H9 (cell line): ENCODE measurements around the gene STXBP6. TPM values are rescaled to one million over a fixed set of nuclear protein-coding genes. Genes with fewer than 3 reads are reported as not detected.

Source experiments
- DNase-seq: peaks from one replicate; pipeline ENCODE4 v3.0.0-alpha.2; 2017
- H2AFZ ChIP-seq: one replicate; pipeline ENCODE4 v1.6.1; 2013; ENCODE audit warnings: mild to moderate bottlenecking, low read length, control low read depth, moderate library complexity
- H2AK5ac ChIP-seq: 2 replicates; pipeline ENCODE4 v1.6.1; 2013; ENCODE audit warnings: low read length, control low read depth, mixed read lengths; ENCODE audit not compliant: insufficient read length
- H2BK120ac ChIP-seq: one replicate; pipeline ENCODE4 v1.6.1; 2013; ENCODE audit warnings: low read depth, mild to moderate bottlenecking, low read length, control low read depth, inconsistent platforms; ENCODE audit not compliant: poor library complexity, severe bottlenecking
- H2BK12ac ChIP-seq: 2 replicates; pipeline ENCODE4 v1.6.1; 2013; ENCODE audit warnings: low read length, control low read depth, mixed read lengths, low read depth; ENCODE audit not compliant: insufficient read length
- H2BK15ac ChIP-seq: 2 replicates; pipeline ENCODE4 v1.6.1; 2013; ENCODE audit warnings: low read depth, low read length, control low read depth
- H2BK20ac ChIP-seq: one replicate; pipeline ENCODE4 v1.6.1; 2013; ENCODE audit warnings: low read depth, mild to moderate bottlenecking, low read length, control low read depth, inconsistent platforms; ENCODE audit not compliant: poor library complexity, severe bottlenecking
- H2BK5ac ChIP-seq: 2 replicates; pipeline ENCODE4 v1.6.1; 2013; ENCODE audit warnings: low read length, control low read depth, mixed read lengths; ENCODE audit not compliant: insufficient read length
- H3K14ac ChIP-seq: 2 replicates; pipeline ENCODE4 v1.6.1; 2013; ENCODE audit warnings: low read length, control low read depth; ENCODE audit not compliant: insufficient read depth
- H3K18ac ChIP-seq: 2 replicates; pipeline ENCODE4 v1.6.1; 2013; ENCODE audit warnings: low read depth, mild to moderate bottlenecking, mixed read lengths, low read length, control low read depth; ENCODE audit not compliant: insufficient read length
- H3K23ac ChIP-seq: 2 replicates; pipeline ENCODE4 v1.6.1; 2013; ENCODE audit warnings: low read length, control low read depth, mixed read lengths, low read depth; ENCODE audit not compliant: insufficient read length
- H3K23me2 ChIP-seq: 2 replicates; pipeline ENCODE4 v1.6.1; 2013; ENCODE audit warnings: low read depth, mild to moderate bottlenecking, mixed read lengths, low read length, control low read depth; ENCODE audit not compliant: insufficient read length, poor library complexity, severe bottlenecking
- H3K27ac ChIP-seq: 2 replicates; pipeline ENCODE4 v1.5.1; 2013; ENCODE audit warnings: low read length, control low read depth, mixed read lengths, low read depth; ENCODE audit not compliant: insufficient read length
- H3K27me3 ChIP-seq: 2 replicates; pipeline ENCODE4 v1.6.1; 2013; ENCODE audit warnings: low read length, control low read depth, inconsistent platforms; ENCODE audit not compliant: insufficient read depth
- H3K4ac ChIP-seq: 2 replicates; pipeline ENCODE4 v1.6.1; 2013; ENCODE audit warnings: low read depth, mild to moderate bottlenecking, control low read depth, inconsistent platforms, low read length, moderate library complexity
- H3K4me1 ChIP-seq: 2 replicates; pipeline ENCODE4 v1.6.1; 2013; ENCODE audit warnings: low read length, control low read depth, inconsistent platforms; ENCODE audit not compliant: insufficient read depth
- H3K4me2 ChIP-seq: 2 replicates; pipeline ENCODE4 v1.6.1; 2013; ENCODE audit warnings: low read length, control low read depth, mixed read lengths; ENCODE audit not compliant: insufficient read length, insufficient read depth
- H3K56ac ChIP-seq: 2 replicates; pipeline ENCODE4 v1.6.1; 2013; ENCODE audit warnings: low read depth, mild to moderate bottlenecking, mixed read lengths, low read length, control low read depth; ENCODE audit not compliant: insufficient read length
- H3K79me1 ChIP-seq: 2 replicates; pipeline ENCODE4 v1.6.1; 2013; ENCODE audit warnings: low read depth, mild to moderate bottlenecking, moderate library complexity, low read length, control low read depth, inconsistent platforms; ENCODE audit not compliant: insufficient read depth, poor library complexity, severe bottlenecking
- H3K79me2 ChIP-seq: 2 replicates; pipeline ENCODE4 v1.6.1; 2013; ENCODE audit warnings: low read length, control low read depth, inconsistent platforms; ENCODE audit not compliant: insufficient read depth
- H3K9ac ChIP-seq: 2 replicates; pipeline ENCODE4 v1.6.1; 2013; ENCODE audit warnings: low read length, control low read depth, mixed read lengths; ENCODE audit not compliant: insufficient read length; ENCODE audit errors: extremely low read depth
- H3K9me3 ChIP-seq: one replicate; pipeline ENCODE4 v1.6.1; 2013; ENCODE audit warnings: low read depth, low read length, inconsistent platforms; ENCODE audit not compliant: control insufficient read depth
- H3T11ph ChIP-seq: one replicate; pipeline ENCODE4 v1.6.1; 2013; ENCODE audit warnings: mild to moderate bottlenecking, low read length, control low read depth, inconsistent platforms
- H4K20me1 ChIP-seq: one replicate; pipeline ENCODE4 v1.6.1; 2013; ENCODE audit not compliant: control insufficient read depth, insufficient read length, insufficient read depth
- H4K5ac ChIP-seq: 2 replicates; pipeline ENCODE4 v1.6.1; 2013; ENCODE audit warnings: low read depth, mild to moderate bottlenecking, mixed read lengths, low read length, control low read depth; ENCODE audit not compliant: insufficient read length
- H4K8ac ChIP-seq: replicated peaks from 2 replicates; pipeline ENCODE4 v1.6.1; 2013; ENCODE audit warnings: low read length, control low read depth, mixed read lengths, low read depth; ENCODE audit not compliant: insufficient read length
- H4K91ac ChIP-seq: 2 replicates; pipeline ENCODE4 v1.6.1; 2013; ENCODE audit warnings: low read depth, mild to moderate bottlenecking, moderate library complexity, mixed read lengths, low read length, control low read depth; ENCODE audit not compliant: insufficient read length
- H3K27ac Mint-ChIP-seq, 3 experiments: 2 replicates in 2 of 3; 3 replicates in 1 of 3; pipeline ENCODE4 v1.8.0; 2020 to 2021; ENCODE audit warnings: mixed read lengths in 3 of 3, mild to moderate bottlenecking in 1 of 3, moderate library complexity in 1 of 3
- H3K27me3 Mint-ChIP-seq: 2 replicates; pipeline ENCODE4 v1.8.0; 2021; ENCODE audit warnings: low read depth, mild to moderate bottlenecking, moderate library complexity, mixed read lengths
- H3K36me3 Mint-ChIP-seq, 3 experiments: 2 replicates in 2 of 3; 3 replicates in 1 of 3; pipeline ENCODE4 v1.8.0; 2020 to 2021; ENCODE audit warnings: low read depth in 3 of 3, mixed read lengths in 3 of 3; ENCODE audit not compliant: insufficient read depth in 1 of 3
- H3K4me1 Mint-ChIP-seq, 2 experiments: 2 replicates each; pipeline ENCODE4 v1.8.0; 2020; ENCODE audit warnings: mixed read lengths in 2 of 2
- H3K4me3 Mint-ChIP-seq, 2 experiments: 2 replicates in 1 of 2; 3 replicates in 1 of 2; pipeline ENCODE4 v1.8.0; 2020 to 2021; ENCODE audit warnings: mild to moderate bottlenecking in 2 of 2, mixed read lengths in 2 of 2, moderate library complexity in 1 of 2
- H3K9me3 Mint-ChIP-seq, 2 experiments: 2 replicates in 1 of 2; 3 replicates in 1 of 2; pipeline ENCODE4 v1.8.0; 2020; ENCODE audit warnings: mild to moderate bottlenecking in 2 of 2, mixed read lengths in 2 of 2, moderate library complexity in 1 of 2
- CTCF ChIP-seq: fragments of 200-600 bp; sonication (generic); conservative IDR thresholded peaks from 3 replicates; pipeline ENCODE4 v1.8.0; 2021; ENCODE audit warnings: antibody characterized with exemption, mild to moderate bottlenecking
- WGBS: extraction: QIAGEN DNeasy Blood & Tissue Kit; methylation state at CpG from one replicate; pipeline ENCODE4 v1.1.7; 2013; ENCODE audit warnings: missing lambda C conversion rate, low lambda C conversion rate, mixed read lengths; ENCODE audit not compliant: insufficient read length; ENCODE audit errors: extremely low coverage; 5-methylcytosine and 5-hydroxymethylcytosine counted together
- total RNA-seq: library from RNA; stranded (reverse); gene quantifications from 2 replicates; pipeline ENCODE4 v1.2.1, GENCODE V29; 2021

Gene STXBP6
- total RNA-seq, 1 experiment from 2014 or later = 3.6 TPM

- DNase-seq = no peak
- WGBS = no CpG with 5 or more reads among the region's 1 CpG
- H3K4me1 Mint-ChIP-seq = no peaks in the 10 kb centered on the region
Observed at GRCh38 chr14:24833385-24833784, 216.6 kb downstream of the STXBP6 start.

More at GRCh38 chr14:24833385-24833784, 216.6 kb downstream of the STXBP6 start:
- Histone ChIP-seq H2BK5ac (no peak overlapping the region), H2BK15ac (no peak overlapping the region), H3K23ac (no peak overlapping the region), H3K56ac (no peak overlapping the region), H3K9ac (no peak overlapping the region), H3K23me2 (no peaks in the 10 kb centered on the region), H3K27me3 (no peaks in the 10 kb centered on the region), H3K27ac (no peak overlapping the region), H4K8ac (no peak overlapping the region), H2BK120ac (no peak overlapping the region), H3K9me3 (no peaks in the 10 kb centered on the region), H4K5ac (no peak overlapping the region), H2AFZ (no peak overlapping the region), H3T11ph (no peak overlapping the region), H3K4me2 (no peak overlapping the region), H4K91ac (no peak overlapping the region), H4K20me1 (no peaks in the 10 kb centered on the region), H3K79me1 (no peaks in the 10 kb centered on the region), H3K79me2 (no peaks in the 10 kb centered on the region), H3K4ac (no peak overlapping the region), H2AK5ac (no peak overlapping the region), H2BK20ac (no peak overlapping the region), H3K4me1 (no peaks in the 10 kb centered on the region), H2BK12ac (no peak overlapping the region), H3K14ac (no peak overlapping the region), H3K18ac (no peak overlapping the region)
- Mint-ChIP-seq H3K36me3 (no peaks in the 10 kb centered on the region), H3K27ac (no peak overlapping the region), H3K9me3 (no peaks in the 10 kb centered on the region), H3K27me3 (no peaks in the 10 kb centered on the region), H3K4me3 (no peak overlapping the region)
- TF ChIP-seq CTCF = no peak
